GM21825 (cell line): ENCODE results near the gene TRABD2B.

Experiments used
- ATAC-seq: cut with Tn5 transposase; IDR thresholded peaks from one replicate; pipeline ENCODE4 v1.9.1; 2021; ENCODE audit warnings: mild to moderate bottlenecking, moderate library complexity; ENCODE audit not compliant: unreplicated experiment

Gene TRABD2B

DNA sequence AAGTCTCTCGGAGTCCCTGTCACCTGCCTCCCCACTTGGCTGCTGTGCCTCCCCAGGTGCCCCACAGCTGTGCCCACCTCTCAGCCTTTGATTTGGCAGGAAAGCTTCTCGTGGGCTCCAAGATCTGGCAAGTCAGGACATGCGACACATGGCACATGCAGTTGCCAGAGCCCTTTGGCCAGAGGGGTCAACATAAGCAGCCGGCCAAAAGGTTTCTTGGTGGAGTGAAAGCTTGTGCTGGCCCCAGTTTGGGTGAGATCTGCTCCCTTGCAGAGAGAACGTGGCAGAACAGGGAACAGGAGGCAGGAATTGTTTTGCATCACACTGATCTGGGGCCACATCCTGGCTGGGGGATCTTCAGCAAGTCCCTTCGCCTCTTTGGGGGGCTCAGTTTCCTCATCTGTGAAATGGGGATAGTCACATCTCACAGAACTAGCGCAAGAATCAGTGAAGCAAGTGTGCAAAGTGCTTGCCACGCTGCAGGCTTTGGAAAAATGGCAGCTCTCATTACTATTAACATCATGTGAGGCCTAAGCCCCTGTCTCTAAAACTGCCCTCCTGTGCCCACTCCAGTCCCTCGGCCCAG, 232.6 kb downstream of the TRABD2B start:
- no peak for ATAC-seq

DNA sequence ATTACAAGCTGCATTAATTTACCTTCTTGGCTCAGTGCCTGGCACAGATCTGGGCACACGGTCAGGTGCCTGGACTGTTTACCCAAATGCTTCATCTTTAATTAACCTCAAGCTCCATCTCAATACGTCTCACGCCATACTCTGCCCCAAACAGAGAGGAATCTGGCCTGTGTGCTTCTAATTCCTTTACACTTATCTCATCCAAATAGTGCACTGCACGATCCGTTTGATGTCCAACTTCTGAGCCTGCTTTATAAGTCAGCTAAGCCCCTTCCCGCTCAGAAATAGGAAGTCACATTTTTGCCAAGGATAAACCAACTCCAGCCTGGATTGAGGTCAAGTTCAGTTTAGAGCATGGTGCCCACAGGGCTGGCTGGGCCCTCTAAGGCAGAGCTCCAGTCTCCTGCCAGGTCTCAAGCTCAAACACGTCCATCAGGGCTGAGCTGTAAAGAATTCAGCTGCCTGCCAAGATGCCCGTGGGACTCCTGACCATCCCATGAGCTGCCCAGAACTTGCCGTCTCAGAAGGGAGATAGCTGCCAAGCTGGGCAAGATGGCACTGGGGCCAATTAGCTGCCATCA, 233.5 kb downstream of the TRABD2B start:
- ATAC-seq = no peak

DNA sequence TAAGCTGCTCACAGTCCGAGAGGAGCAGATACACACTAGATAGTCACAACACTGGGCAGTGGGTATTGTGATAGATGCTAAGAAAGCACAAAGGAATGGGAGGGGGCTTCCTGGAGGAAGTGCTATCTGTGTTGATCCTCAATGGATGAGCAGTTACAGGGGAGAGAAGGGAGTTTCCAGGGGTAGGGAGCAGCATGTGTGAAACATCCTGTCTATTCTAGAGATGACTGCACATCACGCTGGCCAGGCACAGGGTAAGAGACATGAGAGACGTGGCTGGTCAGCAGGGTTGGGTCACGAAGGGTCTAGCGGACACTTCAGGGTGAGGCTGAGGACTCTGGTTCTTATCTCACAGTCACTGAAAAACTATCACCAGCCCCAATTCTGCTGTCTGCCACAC, 235.2 kb downstream of the TRABD2B start:
- ATAC-seq = no peak

DNA sequence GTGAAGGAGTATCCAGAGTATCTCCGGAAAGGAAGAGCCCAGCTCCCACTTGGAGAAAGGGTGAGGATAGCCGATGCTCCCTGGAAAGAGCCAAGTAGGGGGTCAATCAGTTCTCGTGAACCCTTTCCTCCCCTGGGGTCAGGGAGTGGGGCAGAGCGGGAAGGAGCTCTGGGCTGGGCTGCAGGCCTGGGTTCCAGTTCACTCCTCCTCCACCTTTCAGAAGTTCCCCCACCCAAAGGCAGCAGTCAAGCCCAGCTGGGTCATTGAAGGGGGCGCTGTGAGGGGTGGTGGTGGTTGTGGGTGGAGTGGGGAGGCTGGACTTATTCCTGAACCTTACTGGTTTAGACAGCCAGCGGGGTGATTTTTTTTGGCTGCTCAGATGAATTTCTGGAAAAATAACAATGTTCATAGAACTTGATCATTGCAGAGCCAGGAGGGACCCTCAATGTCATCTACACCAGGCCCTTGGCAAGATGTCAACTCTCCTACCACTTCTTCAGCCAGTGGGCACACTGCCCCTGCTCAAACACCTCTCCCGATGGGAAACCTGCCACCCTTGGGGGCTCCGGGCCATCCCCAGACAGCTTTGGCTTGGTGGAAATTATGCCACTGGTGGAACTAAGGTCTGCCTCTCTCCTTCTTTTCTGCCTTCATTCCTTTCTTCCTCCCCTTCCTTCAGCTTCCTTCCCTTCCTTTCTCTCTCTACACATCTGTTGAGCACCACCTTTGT, 235.8 kb downstream of the TRABD2B start:
- no peak for ATAC-seq

DNA sequence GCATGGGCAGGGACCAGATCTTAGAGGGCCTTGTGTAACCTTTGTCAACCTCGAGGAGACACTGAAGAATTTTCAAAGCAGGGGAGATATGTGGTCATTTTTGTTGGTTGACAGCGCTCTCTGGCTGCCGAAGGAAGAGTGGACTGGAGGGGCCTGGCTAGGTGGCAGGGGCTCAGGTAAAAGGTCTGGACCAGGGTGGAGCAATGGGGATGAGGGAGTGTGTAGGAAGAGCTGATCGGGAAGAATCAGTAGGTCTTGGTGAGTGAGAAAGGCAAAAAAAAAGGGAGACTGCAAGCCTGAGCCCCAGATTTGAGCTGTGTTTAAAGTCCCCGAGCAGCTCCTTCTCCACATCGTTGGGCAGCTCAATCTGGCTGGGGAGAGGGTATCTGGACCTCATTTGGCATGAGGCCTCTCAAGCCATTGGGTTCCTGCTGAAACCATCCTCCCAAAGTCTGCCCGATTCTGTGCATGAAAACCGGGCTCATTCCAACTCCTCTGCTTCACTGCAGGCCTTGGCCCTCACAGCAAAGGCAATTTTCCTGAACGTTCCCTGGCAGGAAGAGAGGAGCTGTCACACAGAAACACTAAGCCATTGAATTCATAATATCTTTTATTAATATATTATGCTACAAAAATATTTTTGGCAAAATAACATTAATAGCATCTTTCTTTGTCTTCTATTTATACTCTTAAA, 237.1 kb downstream of the TRABD2B start:
- no peak for ATAC-seq

DNA sequence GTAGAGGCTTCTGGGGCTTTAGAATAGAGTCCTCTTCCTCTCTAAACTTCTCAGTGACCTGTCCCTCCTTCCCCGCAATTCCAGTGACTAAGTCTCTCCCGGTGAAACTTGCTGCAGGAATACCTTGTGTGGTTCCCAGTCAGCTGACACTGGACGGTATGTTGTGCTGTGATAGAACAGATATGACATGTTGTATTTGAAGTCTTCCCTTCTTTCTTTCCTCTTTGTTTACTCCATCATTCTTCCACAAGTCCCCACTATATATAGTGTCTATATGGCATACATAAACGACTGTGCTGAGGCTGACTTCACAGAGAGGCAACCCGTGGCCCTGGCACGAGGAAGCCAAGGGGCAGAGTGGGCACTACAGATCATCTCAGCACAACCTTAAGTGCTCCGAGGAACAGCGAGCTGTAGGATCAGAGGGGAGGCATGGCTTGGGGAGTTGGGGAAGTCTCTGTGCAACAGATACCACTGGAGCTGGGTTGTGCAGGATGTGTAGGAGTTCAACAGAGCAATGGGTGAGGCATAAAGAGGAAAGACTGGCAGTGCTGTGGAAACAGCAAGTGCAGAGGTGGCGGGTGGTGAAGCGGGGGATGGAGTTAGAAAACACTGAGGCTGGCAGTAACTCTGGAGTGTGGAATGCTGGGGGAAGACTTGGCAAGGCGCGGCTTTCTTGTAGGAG, 237.8 kb downstream of the TRABD2B start:
- no peak for ATAC-seq

DNA sequence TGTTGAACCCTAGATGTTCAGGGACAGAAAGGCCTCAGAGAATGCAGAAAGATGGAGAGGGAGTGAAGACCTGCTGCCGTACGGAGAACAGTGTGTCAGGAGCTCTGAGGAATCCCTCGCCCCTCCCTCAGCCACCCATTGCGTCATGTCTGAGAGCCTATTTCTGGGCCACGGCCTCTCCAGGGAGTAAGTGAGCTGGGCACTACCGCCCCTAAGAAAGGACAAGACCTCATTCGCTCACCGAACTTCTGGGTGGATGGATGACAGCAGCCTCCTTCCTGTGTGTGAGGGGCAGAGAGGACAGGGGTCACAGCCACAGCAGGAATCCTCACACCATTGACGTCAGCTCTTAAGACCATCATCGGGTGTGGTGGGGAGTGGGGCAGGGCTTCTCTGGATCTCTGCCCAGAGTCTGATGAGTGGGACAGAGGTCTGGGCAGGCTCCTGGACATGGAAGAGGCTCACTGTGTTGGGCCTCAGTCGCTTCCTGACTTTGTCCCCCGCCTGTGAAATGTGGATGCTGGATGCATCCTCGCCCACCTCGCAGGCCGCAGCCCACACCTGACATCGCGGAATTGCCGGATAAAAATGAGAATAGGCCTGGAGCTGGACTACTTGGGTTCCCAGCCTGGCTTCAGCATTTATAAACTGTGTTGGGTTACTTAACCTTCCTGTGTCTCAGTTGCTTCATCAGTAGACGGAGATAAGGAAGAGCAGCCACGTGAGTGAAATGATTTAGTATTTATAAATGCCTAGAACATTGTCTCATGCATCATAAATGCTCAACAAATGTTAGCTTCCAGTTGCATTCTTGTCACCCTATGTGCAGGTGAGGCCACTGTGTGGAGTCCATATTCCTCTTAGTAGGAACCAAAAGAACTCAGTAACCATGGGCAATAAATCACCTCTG, 238.6 kb downstream of the TRABD2B start:
- no peak for ATAC-seq

DNA sequence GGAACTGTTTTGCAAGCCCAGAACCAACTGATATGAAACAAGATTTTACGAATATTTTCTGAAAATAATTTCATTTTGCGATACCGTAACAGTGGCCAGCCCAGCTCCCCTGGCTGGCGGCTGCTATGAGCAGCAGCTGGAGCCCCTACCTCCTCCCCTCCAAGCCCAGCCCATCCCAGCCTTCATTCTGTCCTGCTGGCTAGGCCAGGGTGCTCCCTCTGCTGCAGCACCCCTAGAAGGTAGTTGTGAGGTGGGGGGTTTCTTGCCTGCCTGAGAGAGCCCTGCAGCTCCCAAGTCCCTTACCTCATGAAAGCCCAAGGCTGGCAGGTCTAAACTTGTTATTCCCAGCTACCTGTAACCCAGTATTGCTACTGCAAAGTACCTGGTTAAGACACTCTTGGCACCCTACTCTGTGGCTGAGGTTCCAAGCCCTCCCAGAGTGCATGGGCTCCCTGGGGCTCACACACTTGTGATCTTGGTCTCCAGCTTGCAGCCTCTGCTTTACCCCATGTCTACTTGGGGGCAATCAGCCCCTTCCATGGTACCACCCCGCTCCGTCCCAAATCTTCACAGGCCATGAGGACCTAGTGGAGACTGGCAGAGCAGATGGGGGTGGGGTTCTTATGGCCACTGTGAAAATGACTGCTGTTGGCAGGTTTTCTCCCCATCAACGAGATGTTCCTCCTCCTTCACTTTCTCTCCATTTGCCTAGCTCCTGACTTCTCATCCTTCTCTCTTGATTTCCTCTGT, 239.8 kb downstream of the TRABD2B start:
- ATAC-seq = no peak

DNA sequence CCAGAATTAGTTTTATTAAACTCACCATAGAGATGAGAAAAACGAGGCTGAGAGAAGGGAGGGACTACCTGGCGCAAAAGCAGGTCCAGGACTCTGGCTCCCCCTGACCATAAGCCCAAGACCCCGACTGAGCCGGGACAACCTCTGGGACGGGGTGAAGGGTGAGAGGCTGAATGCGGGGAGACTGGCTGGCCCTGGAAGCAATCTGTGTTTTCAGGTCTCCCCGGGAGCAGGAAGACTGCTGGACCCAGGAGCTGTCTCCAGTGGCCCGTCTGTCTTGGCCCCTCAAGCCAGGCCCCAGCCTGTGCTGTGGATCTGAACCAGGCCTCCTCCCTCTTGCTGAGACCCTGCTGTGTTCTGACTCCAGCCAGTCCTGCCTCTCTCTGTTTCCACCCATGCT, 240.8 kb downstream of the TRABD2B start:
- no peak for ATAC-seq

DNA sequence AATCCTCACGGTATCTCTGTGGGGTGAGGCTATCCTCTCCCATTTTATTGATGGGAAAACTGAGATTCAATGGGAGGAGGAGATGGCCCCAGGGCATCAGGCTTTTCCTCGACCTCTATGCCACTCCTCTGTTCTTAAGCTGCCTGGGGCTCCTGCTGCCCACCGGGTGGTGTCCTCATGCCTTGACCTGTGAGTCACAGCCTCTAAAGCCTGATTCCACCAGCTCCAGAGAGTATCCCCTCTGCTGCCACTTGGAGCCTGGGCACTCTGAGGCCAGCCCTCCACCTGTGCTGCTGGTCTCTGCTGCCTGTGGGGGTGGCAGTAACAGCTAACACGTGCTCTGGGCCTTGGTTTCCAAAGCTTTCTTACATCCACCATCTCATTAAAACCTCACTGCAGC, 241.2 kb downstream of the TRABD2B start:
- no peak for ATAC-seq

DNA sequence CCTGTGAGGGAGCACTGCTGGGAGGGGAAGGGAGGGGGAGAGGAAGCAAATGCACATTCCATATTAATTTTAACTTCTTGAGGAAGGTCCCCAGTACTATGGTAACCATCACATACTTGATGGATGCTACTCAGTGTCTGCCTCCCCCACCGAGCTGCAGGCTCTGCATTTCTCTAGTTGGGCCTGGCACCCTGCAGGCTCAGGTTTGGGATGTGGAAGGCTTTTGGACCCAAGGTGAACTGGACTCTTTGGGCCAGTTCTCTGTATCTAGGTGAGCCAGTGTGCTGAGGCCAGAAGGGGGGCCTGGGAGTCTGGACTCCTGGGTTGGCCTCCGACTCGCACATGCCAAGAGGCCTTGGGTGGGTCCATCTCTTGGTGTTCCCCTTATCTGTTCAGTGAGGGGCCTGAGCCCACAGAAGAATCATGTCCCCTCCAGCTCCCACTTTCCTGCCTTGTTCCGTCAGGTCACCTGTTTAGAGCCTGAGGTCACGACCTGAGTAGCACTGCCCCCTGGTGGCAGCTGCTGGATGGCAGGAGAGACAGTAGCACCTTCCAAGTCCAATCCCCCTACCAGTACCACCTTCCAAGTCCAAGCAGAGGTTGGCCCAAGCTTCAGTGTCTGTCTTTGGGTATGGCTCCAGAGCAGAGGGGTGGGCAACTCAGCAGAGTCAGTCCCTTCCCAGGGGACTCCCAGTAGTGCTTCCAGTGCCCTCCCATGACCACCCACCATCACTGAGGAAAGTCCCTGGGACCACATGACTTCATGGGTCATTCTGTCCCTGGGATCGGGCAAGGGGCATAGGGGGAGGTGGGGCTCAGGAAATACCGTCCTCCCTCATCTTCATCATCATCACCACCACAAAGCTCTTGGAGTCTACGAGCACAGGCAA, 241.8 kb downstream of the TRABD2B start:
- ATAC-seq = no peak

DNA sequence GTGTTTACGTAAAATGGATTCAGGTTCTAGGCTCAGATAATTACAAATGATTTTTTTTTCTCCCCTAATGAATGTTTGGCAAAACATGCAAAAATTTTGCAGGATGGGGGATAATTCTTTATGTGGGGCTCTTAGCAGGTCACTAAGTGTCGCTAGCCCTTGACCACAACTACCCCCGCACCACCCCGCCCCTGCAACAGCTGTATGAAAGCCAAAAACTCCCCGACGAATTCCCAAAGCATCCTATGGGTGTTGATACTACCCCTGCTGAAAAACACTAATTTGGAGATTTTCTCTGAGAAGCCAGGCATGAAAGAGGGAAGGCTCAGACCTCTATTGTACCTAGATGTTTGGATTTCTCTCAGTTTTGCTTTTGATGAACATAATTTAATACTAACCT, 243.0 kb downstream of the TRABD2B start:
- ATAC-seq = no peak

DNA sequence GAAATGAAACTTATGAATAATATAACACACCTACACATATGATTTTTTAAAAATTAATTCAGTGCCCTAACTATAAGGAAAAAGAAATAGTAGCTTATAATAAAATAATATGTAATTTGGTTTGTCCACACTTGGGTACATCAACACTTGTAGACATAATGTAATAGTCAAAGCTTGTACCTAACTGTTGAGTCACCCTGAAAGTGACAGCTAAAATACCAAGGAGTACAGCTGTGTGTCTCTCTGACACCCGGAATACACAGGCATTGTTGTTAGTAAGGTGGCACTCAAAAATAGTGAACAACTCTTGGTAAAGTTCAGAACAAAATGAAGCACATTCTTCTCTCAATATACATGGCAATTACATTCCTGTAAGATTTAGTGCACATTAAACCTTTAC, 243.4 kb downstream of the TRABD2B start:
- no peak for ATAC-seq

DNA sequence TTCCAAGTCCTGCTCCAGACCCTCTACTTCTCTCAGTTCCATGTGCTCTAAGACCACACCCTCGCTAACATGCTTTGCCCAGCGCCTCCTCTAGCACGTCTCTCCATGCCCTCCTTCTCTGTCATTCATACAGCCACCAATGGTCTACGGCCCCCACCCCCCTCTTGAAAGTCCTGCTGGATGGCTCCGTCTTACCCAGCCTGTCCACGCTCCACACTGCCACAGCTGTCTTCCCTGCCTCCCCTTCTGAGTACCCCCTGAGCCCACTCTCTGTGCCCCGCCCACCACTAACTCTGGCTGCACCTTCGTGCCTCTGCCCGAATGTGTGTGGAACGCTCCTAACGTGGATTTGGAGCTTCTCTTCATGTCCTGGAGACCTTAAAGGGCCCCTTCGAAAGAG, 244.6 kb downstream of the TRABD2B start:
- no peak for ATAC-seq

DNA sequence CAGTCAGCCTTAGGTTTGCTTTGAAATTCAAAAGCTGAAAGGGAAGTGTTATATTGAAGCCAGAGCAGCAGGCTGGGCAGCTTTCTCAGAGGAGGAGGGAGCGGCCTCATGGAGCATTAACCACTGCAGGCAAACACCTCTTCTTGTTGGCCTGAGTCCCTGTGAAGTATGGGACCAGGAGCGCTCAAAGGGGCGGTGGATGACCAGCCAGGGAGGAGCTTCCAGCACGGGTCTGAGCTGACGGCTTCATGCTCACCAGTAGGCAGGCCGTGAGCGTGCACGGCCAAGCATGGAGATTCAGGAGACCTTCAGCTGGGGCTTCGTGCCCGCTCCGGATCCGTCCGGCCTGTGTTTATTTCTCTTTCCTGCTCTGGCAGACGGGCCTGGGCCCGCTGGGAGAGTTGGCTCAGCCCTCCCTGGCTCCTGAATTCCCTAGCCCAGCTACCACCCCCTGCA, 245.2 kb downstream of the TRABD2B start:
- ATAC-seq = no peak

DNA sequence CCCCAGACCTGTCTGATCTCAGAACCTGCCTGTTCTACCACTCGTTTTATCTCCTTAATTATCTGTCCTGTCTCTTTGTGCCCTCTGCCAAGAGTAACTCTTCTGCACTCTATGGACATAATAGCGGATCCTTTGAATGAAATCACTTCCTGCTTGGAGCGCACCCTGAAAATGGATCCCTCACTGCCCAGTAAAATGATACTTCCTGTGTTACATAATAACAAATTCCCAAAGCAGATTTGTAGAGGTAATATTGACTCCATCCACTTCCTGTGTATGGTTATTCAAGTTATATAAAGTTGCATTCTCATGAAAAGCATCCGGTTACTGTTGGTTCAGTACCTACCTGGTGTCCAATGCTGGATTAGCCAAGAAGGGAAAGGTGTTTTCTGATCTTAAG, 246.0 kb downstream of the TRABD2B start:
- no peak for ATAC-seq

DNA sequence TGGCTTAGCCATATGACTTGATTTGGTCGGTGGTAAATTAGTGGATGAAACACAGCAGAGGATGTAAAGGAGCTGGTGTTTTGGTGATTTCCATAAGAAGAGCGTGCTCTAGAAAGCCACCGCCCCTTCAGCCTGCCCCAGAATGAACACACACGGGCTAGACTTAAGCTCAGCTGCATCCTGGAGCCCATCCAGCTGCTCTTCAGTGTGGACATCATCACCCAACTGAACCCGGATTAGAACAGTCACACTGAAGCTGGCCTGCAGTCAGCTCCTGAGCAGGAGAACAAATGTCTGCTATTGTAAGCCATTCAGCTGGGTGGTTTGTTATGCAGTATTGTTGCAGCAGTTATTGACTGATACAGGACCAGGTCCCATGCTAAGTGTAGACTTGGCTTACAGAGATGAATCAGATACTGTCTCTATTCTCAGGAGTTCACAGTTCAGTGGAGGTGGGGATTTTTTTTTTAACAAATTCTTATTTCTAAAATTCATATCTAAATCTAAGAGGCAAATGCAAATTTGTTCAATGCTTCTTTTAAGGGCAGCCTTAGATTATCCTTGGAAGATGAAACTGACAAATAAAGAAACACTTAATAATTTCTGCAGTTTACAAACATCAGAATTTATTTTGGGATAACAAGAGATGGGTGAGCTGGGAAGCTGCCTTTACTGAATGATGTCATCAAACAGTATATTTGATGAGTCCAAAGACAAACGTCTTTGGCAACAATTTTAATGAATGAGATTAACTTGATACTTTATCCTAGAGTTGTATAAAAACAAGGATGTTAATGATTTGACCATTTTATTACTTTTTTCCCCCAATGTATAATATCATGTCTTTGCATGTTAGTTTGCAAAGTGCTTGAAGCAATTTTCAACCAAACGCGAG, 251.2 kb downstream of the TRABD2B start:
- ATAC-seq = no peak
